Neural cell (in vitro differentiated cells): ENCODE data around the gene ZNF879.

ENCODE experiments used
- CTCF ChIP-seq: fragments of 450-650 bp; IDR thresholded peaks from 2 replicates; pipeline ENCODE4 v1.5.1; 2014; ENCODE audit warnings: antibody characterized with exemption, mild to moderate bottlenecking, moderate library complexity; ENCODE audit not compliant: poor library complexity, severe bottlenecking
- EP300 ChIP-seq: fragments of 450-650 bp; conservative IDR thresholded peaks from 2 replicates; pipeline ENCODE4 v1.6.1; 2014; ENCODE audit warnings: antibody characterized with exemption, mild to moderate bottlenecking, moderate library complexity; ENCODE audit not compliant: poor library complexity, severe bottlenecking
- EZH2 ChIP-seq: fragments of 200-600, 300-800 bp; shearing (Covaris generic), sonication (generic); IDR thresholded peaks from 2 replicates; pipeline ENCODE4 v1.6.1; 2014; ENCODE audit warnings: antibody characterized with exemption, low read length, borderline replicate concordance, mild to moderate bottlenecking; ENCODE audit not compliant: insufficient read depth, poor library complexity, severe bottlenecking
- MXI1 ChIP-seq: fragments of 450-650 bp; conservative IDR thresholded peaks from 2 replicates; pipeline ENCODE4 v1.6.1; 2014; ENCODE audit warnings: antibody characterized with exemption, mild to moderate bottlenecking; ENCODE audit not compliant: poor library complexity, severe bottlenecking
- POLR2AphosphoS5 ChIP-seq: IDR thresholded peaks from 2 replicates; pipeline ENCODE4 v1.6.1; 2012
- RAD21 ChIP-seq: fragments of 450-650 bp; conservative IDR thresholded peaks from 2 replicates; pipeline ENCODE4 v1.6.1; 2014; ENCODE audit warnings: antibody characterized with exemption, mild to moderate bottlenecking, moderate library complexity
- REST ChIP-seq: IDR thresholded peaks from 2 replicates; pipeline ENCODE4 v1.6.1; 2012; ENCODE audit warnings: borderline replicate concordance
- TAF1 ChIP-seq: IDR thresholded peaks from 2 replicates; pipeline ENCODE4 v1.6.1; 2012; ENCODE audit warnings: low read depth

GRCh38 chr5:178996156-178996555 lies 27.4 kb upstream of the ZNF879 start:
- TF ChIP-seq EP300 (no peak), CTCF (no peak), RAD21 (no peak), POLR2AphosphoS5 (no peak), EZH2 (no peak), REST (no peak), MXI1 (no peak), TAF1 (no peak)
